HEK293 (cell line): ENCODE results near the gene CD2.

ENCODE experiments used
- CTCF ChIA-PET: fragments of 350-600 bp; formaldehyde crosslinking; extraction: SDS; loops from one replicate; lab custom pipeline; 2021; ENCODE audit warnings: antibody characterized with exemption; lab: Yijun Ruan, JAX
- POLR2A ChIA-PET: fragments of 300-600 bp; formaldehyde crosslinking; extraction: SDS; loops from one replicate; lab custom pipeline; 2020; ENCODE audit warnings: antibody characterized with exemption, inconsistent platforms; lab: Yijun Ruan, JAX
- H3K27ac ChIP-seq: fragments of 200-500 bp; sonication (Bioruptor generic); 2 replicates; pipeline ENCODE4 v1.5.1; 2014; ENCODE audit warnings: low read depth, low read length, control low read depth, inconsistent platforms; ENCODE audit errors: extremely low read depth
- H3K36me3 ChIP-seq, 2 experiments: fragments of 200-500 bp in 1 of 2; sonication (Bioruptor generic) in 1 of 2; 1 replicate in 1 of 2; 2 replicates in 1 of 2; pipeline ENCODE4 v1.5.1; 2014 to 2017; ENCODE audit warnings: inconsistent platforms in 2 of 2, low read length in 2 of 2; ENCODE audit not compliant: control insufficient read depth in 2 of 2, insufficient read depth in 1 of 2
- H3K4me1 ChIP-seq: fragments of 200-500 bp; sonication (Bioruptor generic); 2 replicates; pipeline ENCODE4 v1.5.1; 2014; ENCODE audit warnings: mild to moderate bottlenecking, low read length, inconsistent platforms; ENCODE audit not compliant: control insufficient read depth, insufficient read depth
- H3K4me3 ChIP-seq: 2 replicates; pipeline ENCODE4 v1.5.1; 2011; ENCODE audit warnings: low read depth, mild to moderate bottlenecking, control low read depth, low read length, moderate library complexity
- H3K9me3 ChIP-seq: fragments of 200-500 bp; sonication (Bioruptor generic); 2 replicates; pipeline ENCODE4 v1.5.1; 2014; ENCODE audit warnings: low read depth, low read length, inconsistent platforms; ENCODE audit not compliant: control insufficient read depth, insufficient read depth
- GFI1B ChIP-seq: fragments of 450-650 bp; formaldehyde crosslinking; IDR thresholded peaks from 2 replicates; pipeline ENCODE4 v1.5.1; 2016; ENCODE audit warnings: missing biosample characterization, missing genetic modification characterization
- HOXD13 ChIP-seq: sonication (generic); formaldehyde crosslinking; IDR thresholded peaks from 2 replicates; pipeline ENCODE4 v1.8.0; 2022; ENCODE audit warnings: missing genetic modification reagents, borderline replicate concordance
- MYNN ChIP-seq: fragments of 450-650 bp; formaldehyde crosslinking; IDR thresholded peaks from 2 replicates; pipeline ENCODE4 v1.5.1; 2016; ENCODE audit warnings: missing biosample characterization, missing genetic modification characterization, borderline replicate concordance
- PRDM1 ChIP-seq: fragments of 450-650 bp; formaldehyde crosslinking; IDR thresholded peaks from 2 replicates; pipeline ENCODE4; 2016; ENCODE audit warnings: missing biosample characterization, missing genetic modification characterization
- SALL2 ChIP-seq: fragments of 450-650 bp; formaldehyde crosslinking; IDR thresholded peaks from 2 replicates; pipeline ENCODE4 v1.5.0; 2017; ENCODE audit warnings: missing biosample characterization, mild to moderate bottlenecking, missing genetic modification characterization, borderline replicate concordance
- TCF7L2 ChIP-seq: IDR thresholded peaks from 2 replicates; pipeline ENCODE4 v1.6.1; 2011; ENCODE audit warnings: low read depth, mild to moderate bottlenecking, inconsistent platforms, low read length, moderate library complexity, borderline replicate concordance
- YY2 ChIP-seq: fragments of 450-650 bp; formaldehyde crosslinking; IDR thresholded peaks from 2 replicates; pipeline ENCODE4 v1.5.1; 2016; ENCODE audit warnings: missing biosample characterization, missing genetic modification characterization
- ZBTB10 ChIP-seq: fragments of 450-650 bp; formaldehyde crosslinking; IDR thresholded peaks from 2 replicates; pipeline ENCODE4 v1.5.1; 2016; ENCODE audit warnings: missing biosample characterization, missing genetic modification characterization
- ZBTB44 ChIP-seq: fragments of 450-650 bp; IDR thresholded peaks from 2 replicates; pipeline ENCODE4 v1.5.1; 2018; ENCODE audit warnings: missing biosample characterization, mild to moderate bottlenecking, missing genetic modification characterization
- ZBTB6 ChIP-seq: fragments of 450-650 bp; formaldehyde crosslinking; IDR thresholded peaks from 2 replicates; pipeline ENCODE4 v1.5.1; 2017; ENCODE audit warnings: missing biosample characterization, missing genetic modification characterization
- ZFHX2 ChIP-seq: fragments of 450-650 bp; formaldehyde crosslinking; conservative IDR thresholded peaks from 2 replicates; pipeline ENCODE4 v1.5.1; 2016; ENCODE audit warnings: missing biosample characterization, missing genetic modification characterization
- ZNF169 ChIP-seq: fragments of 450-650 bp; formaldehyde crosslinking; IDR thresholded peaks from 2 replicates; pipeline ENCODE4 v1.5.1; 2016; ENCODE audit warnings: missing biosample characterization, missing genetic modification characterization
- ZNF202 ChIP-seq: fragments of 450-650 bp; formaldehyde crosslinking; IDR thresholded peaks from 2 replicates; pipeline ENCODE4 v1.5.1; 2016; ENCODE audit warnings: missing biosample characterization, missing genetic modification characterization, borderline replicate concordance
- ZNF223 ChIP-seq: fragments of 450-650 bp; formaldehyde crosslinking; IDR thresholded peaks from 2 replicates; pipeline ENCODE4 v1.5.1; 2016; ENCODE audit warnings: missing biosample characterization, missing genetic modification characterization
- ZNF280C ChIP-seq: fragments of 450-650 bp; formaldehyde crosslinking; IDR thresholded peaks from 2 replicates; pipeline ENCODE4 v1.5.1; 2016; ENCODE audit warnings: missing biosample characterization, missing genetic modification characterization
- ZNF280D ChIP-seq: fragments of 450-650 bp; formaldehyde crosslinking; IDR thresholded peaks from 2 replicates; pipeline ENCODE4 v1.5.1; 2016; ENCODE audit warnings: missing biosample characterization, missing genetic modification characterization
- ZNF37A ChIP-seq: fragments of 450-650 bp; IDR thresholded peaks from 2 replicates; pipeline ENCODE4 v1.5.1; 2018; ENCODE audit warnings: missing biosample characterization, missing genetic modification characterization
- ZNF423 ChIP-seq: fragments of 450-650 bp; formaldehyde crosslinking; IDR thresholded peaks from 2 replicates; pipeline ENCODE4 v1.5.1; 2016; ENCODE audit warnings: missing biosample characterization, missing genetic modification characterization
- ZNF521 ChIP-seq: fragments of 450-650 bp; formaldehyde crosslinking; IDR thresholded peaks from 2 replicates; pipeline ENCODE4 v1.5.1; 2017; ENCODE audit warnings: missing biosample characterization, mild to moderate bottlenecking, missing genetic modification characterization
- ZNF530 ChIP-seq: fragments of 450-650 bp; formaldehyde crosslinking; IDR thresholded peaks from 2 replicates; pipeline ENCODE4 v1.5.1; 2016; ENCODE audit warnings: low read depth, missing biosample characterization, missing genetic modification characterization
- ZNF548 ChIP-seq: fragments of 450-650 bp; formaldehyde crosslinking; IDR thresholded peaks from 2 replicates; pipeline ENCODE4 v1.5.1; 2016; ENCODE audit warnings: missing biosample characterization, missing genetic modification characterization
- ZNF560 ChIP-seq: fragments of 450-650 bp; formaldehyde crosslinking; IDR thresholded peaks from 2 replicates; pipeline ENCODE4 v1.5.1; 2017; ENCODE audit warnings: missing biosample characterization, missing genetic modification characterization, borderline replicate concordance
- ZNF629 ChIP-seq: fragments of 450-650 bp; formaldehyde crosslinking; IDR thresholded peaks from 2 replicates; pipeline ENCODE4 v1.5.1; 2017; ENCODE audit warnings: missing biosample characterization, missing genetic modification characterization
- ZSCAN23 ChIP-seq: fragments of 450-650 bp; formaldehyde crosslinking; IDR thresholded peaks from 2 replicates; pipeline ENCODE4 v1.5.1; 2016; ENCODE audit warnings: missing biosample characterization, missing genetic modification characterization
- ZXDB ChIP-seq: fragments of 450-650 bp; formaldehyde crosslinking; IDR thresholded peaks from 2 replicates; pipeline ENCODE4 v1.5.1; 2016; ENCODE audit warnings: missing biosample characterization, missing genetic modification characterization

The CD2 gene

GRCh38 chr1:116753312-116753711, 918 bp upstream of the CD2 start:
- no peak overlapping the region for H3K27ac ChIP-seq
- no peaks in the 10 kb centered on the region for H3K36me3 ChIP-seq
- no peaks in the 10 kb centered on the region for H3K4me1 ChIP-seq
- ChIA-PET POLR2A (no interaction called here), CTCF (interaction anchor here (0.7 kb wide), 1 partner anchor 27 kb away, joined by 5 read pairs; no protein-coding TSS in a partner anchor)
- H3K4me3 ChIP-seq: no peak overlapping the region
- TF ChIP-seq ZFHX2 (no peak), ZNF280C (tag by site-specific recombination) (no peak), YY2 (tag by site-specific recombination) (no peak), GFI1B (tag by site-specific recombination) (no peak), ZNF223 (tag by site-specific recombination) (no peak), ZNF280D (tag by site-specific recombination) (no peak), HOXD13 (no peak), ZNF521 (tag by site-specific recombination) (no peak), ZXDB (tag by site-specific recombination) (no peak), ZNF169 (tag by site-specific recombination) (no peak), ZNF423 (tag by site-specific recombination) (no peak), ZNF530 (tag by site-specific recombination) (no peak)
- no peaks in the 10 kb centered on the region for H3K9me3 ChIP-seq

GRCh38 chr1:116755066-116755465, 836 bp downstream of the CD2 start:
- Histone ChIP-seq H3K9me3 (no peaks in the 10 kb centered on the region), H3K4me3 (no peak overlapping the region), H3K4me1 (no peaks in the 10 kb centered on the region), H3K36me3 (no peaks in the 10 kb centered on the region), H3K27ac (no peak overlapping the region)
- POLR2A ChIA-PET: no interaction called here
- CTCF ChIA-PET: interaction anchor here (0.7 to 2.4 kb wide), 2 partner anchors 9 to 176 kb away, joined by 4 to 12 read pairs; no protein-coding TSS in a partner anchor
- TF ChIP-seq ZNF560 (tag by site-specific recombination): no peak
- TF ChIP-seq ZNF202 (tag by site-specific recombination): no peak
- TF ChIP-seq ZNF548: no peak
- no peak for TF ChIP-seq TCF7L2
- TF ChIP-seq PRDM1 (tag by site-specific recombination): no peak
- no peak for TF ChIP-seq ZBTB10 (tag by site-specific recombination)
- no peak for TF ChIP-seq MYNN (tag by site-specific recombination)
- TF ChIP-seq SALL2 (tag by site-specific recombination): no peak
- TF ChIP-seq ZNF37A (tag by site-specific recombination): no peak
- no peak for TF ChIP-seq ZSCAN23 (tag by site-specific recombination)
- TF ChIP-seq ZNF223 (tag by site-specific recombination): no peak
- no peak for TF ChIP-seq ZNF629 (tag by site-specific recombination)
- TF ChIP-seq ZBTB6 (tag by site-specific recombination): no peak
- no peak for TF ChIP-seq ZBTB44 (tag by site-specific recombination)
